HG03469 (cell line): ENCODE results near the gene NR2F6.

Source experiments
- ATAC-seq: cut with Tn5 transposase; IDR thresholded peaks from one replicate; pipeline ENCODE4 v1.9.1; 2021; ENCODE audit warnings: mild to moderate bottlenecking, moderate library complexity, moderate number of reproducible peaks; ENCODE audit not compliant: unreplicated experiment

The NR2F6 gene

GRCh38 chr19:17240826-17241399 lies 4.8 kb downstream of the NR2F6 start:
- no peak for ATAC-seq

GRCh38 chr19:17240062-17240752 lies 5.5 kb downstream of the NR2F6 start:
- no peak for ATAC-seq

- no peak for ATAC-seq
Measured at GRCh38 chr19:17237747-17238706, 7.7 kb downstream of the NR2F6 start.

GRCh38 chr19:17236811-17237543 lies 8.7 kb downstream of the NR2F6 start:
- no peak for ATAC-seq

- ATAC-seq = no peak
Measured at GRCh38 chr19:17235971-17236777, 9.5 kb downstream of the NR2F6 start.

GRCh38 chr19:17235300-17235970 lies 10.3 kb downstream of the NR2F6 start:
- peak; percentile 50 for ATAC-seq

- ATAC-seq = no peak
Measured at GRCh38 chr19:17234911-17235299, 10.8 kb downstream of the NR2F6 start.

- ATAC-seq = no peak
Measured at GRCh38 chr19:17232258-17232657, 13.5 kb downstream of the NR2F6 start.

GRCh38 chr19:17229890-17230289 lies 15.8 kb downstream of the NR2F6 start:
- no peak for ATAC-seq

GRCh38 chr19:17227798-17228367 lies 17.8 kb downstream of the NR2F6 start:
- no peak for ATAC-seq

- ATAC-seq = peak; percentile 87
Measured at GRCh38 chr19:17226002-17226933, 19.5 kb downstream of the NR2F6 start, which contains the start of gene OCEL1. Gene OCEL1, plus strand, starts transcription at chr19:17226226. Its CDS starts 22 bp downstream, at chr19:17226248.

- ATAC-seq = no peak
Measured at GRCh38 chr19:17225053-17225452, 20.7 kb downstream of the NR2F6 start.

GRCh38 chr19:17220207-17220758 lies 25.4 kb downstream of the NR2F6 start:
- ATAC-seq = no peak

- ATAC-seq = no peak
Measured at GRCh38 chr19:17219286-17219685, 26.4 kb downstream of the NR2F6 start.

- ATAC-seq = no peak
Measured at GRCh38 chr19:17216058-17216670, 29.6 kb downstream of the NR2F6 start.

GRCh38 chr19:17215127-17215971 lies 30.4 kb downstream of the NR2F6 start, which contains the start of gene USE1:
Gene USE1, plus strand, starts transcription at chr19:17215357. Its CDS starts 49 bp downstream, at chr19:17215406.
- no peak for ATAC-seq
